ENCODE data around the gene PCARE. TPM values are rescaled to one million over a fixed set of nuclear protein-coding genes. Genes with fewer than 3 reads are reported as not detected.

The PCARE gene
- total and polyA plus RNA-seq, 2 donors (not counting 1 experiment from before 2014, with no cell fraction given): not detected

GRCh38 chr2:29106980-29107388 is 32.7 kb upstream of the PCARE start:
- Histone ChIP-seq H3K4me1 (ENCODE audit: control insufficient read depth, extremely low read depth, insufficient read depth, low read length) (no peaks in the 10 kb centered on the region), H3K27me3 (ENCODE audit: control insufficient read depth, insufficient read depth, low read length) (no peaks in the 10 kb centered on the region), H3K36me3 (ENCODE audit: control insufficient read depth, insufficient read depth, low read length) (no peaks in the 10 kb centered on the region), H3K9me3 (ENCODE audit: control insufficient read depth, insufficient read depth, low read depth, low read length) (no peaks in the 10 kb centered on the region), H3K79me2 (ENCODE audit: control insufficient read depth, insufficient read depth, low read length) (no peaks in the 10 kb centered on the region), H3K4me2 (ENCODE audit: extremely low read depth, insufficient read depth, low read length) (no peak overlapping the region), H2AFZ (ENCODE audit: low read length) (no peak overlapping the region), H3K27ac (ENCODE audit: insufficient read depth, low read length) (no peak overlapping the region), H4K20me1 (ENCODE audit: control insufficient read depth, extremely low read depth, insufficient read depth, low read length) (no peaks in the 10 kb centered on the region), H3K4me3 (replicated peaks in 1 of 4; ENCODE audit: control extremely low read depth in 1 of 4, insufficient read depth in 1 of 4, low read depth in 3 of 4, low read length in 4 of 4) (no peak overlapping the region), H3K9ac (ENCODE audit: insufficient read depth, low read length) (no peak overlapping the region)
- DNase-seq (ENCODE audit: low read depth in 2 of 2): peak; percentile 63 to 76
- TF ChIP-seq EZH2 (IDR thresholded peaks at IDR 0.05; ENCODE audit: low read length, missing control alignments) (no peak), CTCF (conservative IDR thresholded peaks at IDR 0.05 in 1 of 2, IDR thresholded peaks at IDR 0.05 in 1 of 2; ENCODE audit: low read depth in 1 of 2, low read length in 2 of 2) (no peak)

- Histone ChIP-seq H3K79me2 (ENCODE audit: control insufficient read depth, insufficient read depth, low read length) (no peaks in the 10 kb centered on the region), H4K20me1 (ENCODE audit: control insufficient read depth, extremely low read depth, insufficient read depth, low read length) (no peaks in the 10 kb centered on the region), H2AFZ (ENCODE audit: low read length) (no peak overlapping the region), H3K9ac (ENCODE audit: insufficient read depth, low read length) (no peak overlapping the region), H3K4me2 (ENCODE audit: extremely low read depth, insufficient read depth, low read length) (no peak overlapping the region), H3K36me3 (ENCODE audit: control insufficient read depth, insufficient read depth, low read length) (no peaks in the 10 kb centered on the region), H3K27ac (ENCODE audit: insufficient read depth, low read length) (no peak overlapping the region), H3K4me1 (ENCODE audit: control insufficient read depth, extremely low read depth, insufficient read depth, low read length) (no peaks in the 10 kb centered on the region), H3K9me3 (ENCODE audit: control insufficient read depth, insufficient read depth, low read depth, low read length) (no peaks in the 10 kb centered on the region), H3K4me3 (replicated peaks in 1 of 4; ENCODE audit: control extremely low read depth in 1 of 4, insufficient read depth in 1 of 4, low read depth in 3 of 4, low read length in 4 of 4) (no peak overlapping the region), H3K27me3 (ENCODE audit: control insufficient read depth, insufficient read depth, low read length) (no peaks in the 10 kb centered on the region)
- TF ChIP-seq EZH2 (IDR thresholded peaks at IDR 0.05; ENCODE audit: low read length, missing control alignments): no peak
- DNase-seq (ENCODE audit: low read depth in 2 of 2): no peak
These were observed 31.9 kb upstream of the PCARE start for GRCh38 chr2:29106256-29106655.

- no peak for DNase-seq (ENCODE audit: low read depth in 2 of 2)
- Histone ChIP-seq H3K4me1 (ENCODE audit: control insufficient read depth, extremely low read depth, insufficient read depth, low read length) (no peaks in the 10 kb centered on the region), H3K27ac (ENCODE audit: insufficient read depth, low read length) (no peak overlapping the region), H3K4me3 (replicated peaks in 1 of 4; ENCODE audit: control extremely low read depth in 1 of 4, insufficient read depth in 1 of 4, low read depth in 3 of 4, low read length in 4 of 4) (no peak overlapping the region), H4K20me1 (ENCODE audit: control insufficient read depth, extremely low read depth, insufficient read depth, low read length) (no peaks in the 10 kb centered on the region), H3K9ac (ENCODE audit: insufficient read depth, low read length) (no peak overlapping the region), H3K36me3 (ENCODE audit: control insufficient read depth, insufficient read depth, low read length) (no peaks in the 10 kb centered on the region), H3K79me2 (ENCODE audit: control insufficient read depth, insufficient read depth, low read length) (no peaks in the 10 kb centered on the region), H2AFZ (ENCODE audit: low read length) (no peak overlapping the region), H3K27me3 (ENCODE audit: control insufficient read depth, insufficient read depth, low read length) (no peaks in the 10 kb centered on the region), H3K9me3 (ENCODE audit: control insufficient read depth, insufficient read depth, low read depth, low read length) (no peaks in the 10 kb centered on the region), H3K4me2 (ENCODE audit: extremely low read depth, insufficient read depth, low read length) (no peak overlapping the region)
- TF ChIP-seq CTCF (conservative IDR thresholded peaks at IDR 0.05 in 1 of 2, IDR thresholded peaks at IDR 0.05 in 1 of 2; ENCODE audit: low read depth in 1 of 2, low read length in 2 of 2) (no peak), EZH2 (IDR thresholded peaks at IDR 0.05; ENCODE audit: low read length, missing control alignments) (no peak)
These were observed 31.1 kb upstream of the PCARE start for GRCh38 chr2:29105375-29105774.

Measured in fibroblast of lung (primary cell).